ENCODE data around the gene MT1HL1. TPM values are rescaled to one million over a fixed set of nuclear protein-coding genes. Genes with fewer than 3 reads are reported as not detected.

The MT1HL1 gene
- total RNA-seq, 1 experiment from 2014 or later, result not detected

- Histone ChIP-seq H3K4me1 (ENCODE audit: control insufficient read depth in 1 of 2, insufficient read depth in 2 of 2, low read length in 2 of 2) (no peaks in the 10 kb centered on the region), H3K36me3 (ENCODE audit: control insufficient read depth in 1 of 2, insufficient read depth in 2 of 2, low read length in 2 of 2) (no peaks in the 10 kb centered on the region), H3K9me2 (ENCODE audit: insufficient read depth) (no peaks in the 10 kb centered on the region), H3K4me3 (replicated peaks in 1 of 2; ENCODE audit: low read depth in 1 of 2, low read length in 2 of 2) (no peak overlapping the region), H3K79me2 (ENCODE audit: insufficient read depth, low read length) (no peaks in the 10 kb centered on the region), H4K20me1 (ENCODE audit: insufficient read depth) (no peaks in the 10 kb centered on the region), H3K4me2 (ENCODE audit: low read length) (no peak overlapping the region), H3K27me3 (ENCODE audit: insufficient read depth, low read length) (peaks cover 16% of the 10 kb centered on the region; the same call in 1 of the 2 replicates), H3K9ac (ENCODE audit: low read length) (no peak overlapping the region), H3K9me3 (ENCODE audit: control insufficient read depth in 1 of 2, insufficient read depth in 1 of 2, low read depth in 1 of 2, low read length in 2 of 2) (no peaks in the 10 kb centered on the region), H2AFZ (ENCODE audit: low read depth, low read length, poor library complexity, severe bottlenecking) (no peak overlapping the region), H3K27ac (ENCODE audit: low read depth, low read length) (no peak overlapping the region)
- ChIA-PET CTCF (no interaction called here), RAD21 (ENCODE audit: low non-redundant PET in 1 of 2, low total read pairs in 2 of 2, uncharacterized antibody in 2 of 2, unreplicated experiment in 2 of 2) (no interaction called here), POLR2A (no interaction called here)
- no TSS peak for BruUV-seq (replicated peaks)
- TF ChIP-seq ATF3 (IDR thresholded peaks at IDR 0.05) (no peak), POLR2AphosphoS5 (IDR thresholded peaks at IDR 0.05; ENCODE audit: low read depth, low read length) (no peak), SP1 (IDR thresholded peaks at IDR 0.05; ENCODE audit: low read depth) (no peak), EZH2 (IDR thresholded peaks at IDR 0.05) (no peak), CBX3 (IDR thresholded peaks at IDR 0.05; ENCODE audit: low read depth) (no peak), RAD21 (IDR thresholded peaks at IDR 0.05; ENCODE audit: low read depth) (no peak), POLR2A (IDR thresholded peaks at IDR 0.05; ENCODE audit: borderline replicate concordance, extremely low read depth, insufficient read depth, insufficient read length) (no peak), JUND (IDR thresholded peaks at IDR 0.05) (no peak), FOSL1 (IDR thresholded peaks at IDR 0.05; ENCODE audit: low read depth) (no peak)
- TF ChIP-seq, protein P1, sequence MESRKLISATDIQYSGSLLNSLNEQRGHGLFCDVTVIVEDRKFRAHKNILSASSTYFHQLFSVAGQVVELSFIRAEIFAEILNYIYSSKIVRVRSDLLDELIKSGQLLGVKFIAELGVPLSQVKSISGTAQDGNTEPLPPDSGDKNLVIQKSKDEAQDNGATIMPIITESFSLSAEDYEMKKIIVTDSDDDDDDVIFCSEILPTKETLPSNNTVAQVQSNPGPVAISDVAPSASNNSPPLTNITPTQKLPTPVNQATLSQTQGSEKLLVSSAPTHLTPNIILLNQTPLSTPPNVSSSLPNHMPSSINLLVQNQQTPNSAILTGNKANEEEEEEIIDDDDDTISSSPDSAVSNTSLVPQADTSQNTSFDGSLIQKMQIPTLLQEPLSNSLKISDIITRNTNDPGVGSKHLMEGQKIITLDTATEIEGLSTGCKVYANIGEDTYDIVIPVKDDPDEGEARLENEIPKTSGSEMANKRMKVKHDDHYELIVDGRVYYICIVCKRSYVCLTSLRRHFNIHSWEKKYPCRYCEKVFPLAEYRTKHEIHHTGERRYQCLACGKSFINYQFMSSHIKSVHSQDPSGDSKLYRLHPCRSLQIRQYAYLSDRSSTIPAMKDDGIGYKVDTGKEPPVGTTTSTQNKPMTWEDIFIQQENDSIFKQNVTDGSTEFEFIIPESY (IDR thresholded peaks at IDR 0.05; ENCODE audit: extremely low read depth, insufficient replicate concordance, low read length), result no peak
- intact Hi-C loops (cut with micrococcal nuclease), result no loop called here
- no peak for ATAC-seq
- no peak for DNase-seq (ENCODE audit: low read depth, low spot score)
These were observed 725 bp downstream of the MT1HL1 start for GRCh38 chr1:237003516-237003915.

DNA sequence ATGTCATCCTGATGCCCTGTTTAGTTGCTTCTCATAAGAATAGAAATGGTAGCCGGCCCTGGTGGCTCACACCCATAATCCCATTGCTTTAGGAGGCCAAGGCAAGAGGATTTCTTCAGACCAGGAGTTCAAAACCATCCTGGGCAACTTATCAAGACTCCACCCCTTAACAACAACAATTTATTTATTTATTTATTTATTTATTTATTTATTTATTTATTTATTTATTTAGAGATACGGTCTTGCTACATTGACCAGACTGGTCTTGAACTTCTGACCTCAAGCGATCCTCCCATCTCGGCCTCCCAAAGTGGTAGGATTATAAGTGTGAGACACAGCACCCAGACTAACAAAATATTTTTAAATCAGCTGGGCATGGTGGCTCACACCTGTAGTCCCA, 4.0 kb downstream of the MT1HL1 start:
- Histone ChIP-seq H3K4me3 (replicated peaks in 1 of 2; ENCODE audit: low read depth in 1 of 2, low read length in 2 of 2) (no peak overlapping the region), H2AFZ (ENCODE audit: low read depth, low read length, poor library complexity, severe bottlenecking) (no peak overlapping the region), H4K20me1 (ENCODE audit: insufficient read depth) (no peaks in the 10 kb centered on the region), H3K9me3 (ENCODE audit: control insufficient read depth in 1 of 2, insufficient read depth in 1 of 2, low read depth in 1 of 2, low read length in 2 of 2) (no peaks in the 10 kb centered on the region), H3K36me3 (ENCODE audit: control insufficient read depth in 1 of 2, insufficient read depth in 2 of 2, low read length in 2 of 2) (no peaks in the 10 kb centered on the region), H3K4me1 (ENCODE audit: control insufficient read depth in 1 of 2, insufficient read depth in 2 of 2, low read length in 2 of 2) (no peaks in the 10 kb centered on the region), H3K9me2 (ENCODE audit: insufficient read depth) (no peaks in the 10 kb centered on the region), H3K9ac (ENCODE audit: low read length) (no peak overlapping the region), H3K27ac (ENCODE audit: low read depth, low read length) (no peak overlapping the region), H3K79me2 (ENCODE audit: insufficient read depth, low read length) (no peaks in the 10 kb centered on the region), H3K27me3 (ENCODE audit: insufficient read depth, low read length) (peaks cover 11% of the 10 kb centered on the region; the same call in 1 of the 2 replicates), H3K4me2 (ENCODE audit: low read length) (no peak overlapping the region)
- ChIA-PET RAD21 (ENCODE audit: low non-redundant PET in 1 of 2, low total read pairs in 2 of 2, uncharacterized antibody in 2 of 2, unreplicated experiment in 2 of 2) (no interaction called here), POLR2A (no interaction called here), CTCF (no interaction called here)
- no TSS peak for BruUV-seq (replicated peaks)
- DNase-seq (ENCODE audit: low read depth, low spot score) (no peak), ATAC-seq (no peak)
- intact Hi-C loops (cut with micrococcal nuclease), result no loop called here
- no peak for TF ChIP-seq SIN3A (IDR thresholded peaks at IDR 0.05; ENCODE audit: low read depth)
- no peak for TF ChIP-seq ATF3 (IDR thresholded peaks at IDR 0.05)
- TF ChIP-seq CTCF (IDR thresholded peaks at IDR 0.05 in 2 of 3, conservative IDR thresholded peaks at IDR 0.05 in 1 of 3; ENCODE audit: borderline replicate concordance in 1 of 3, insufficient read depth in 1 of 3, low read depth in 2 of 3, low read length in 2 of 3), result no peak
- no peak for TF ChIP-seq CBX3 (IDR thresholded peaks at IDR 0.05; ENCODE audit: low read depth)
- no peak for TF ChIP-seq ZFX (IDR thresholded peaks at IDR 0.05)
- no peak for TF ChIP-seq CEBPB (IDR thresholded peaks at IDR 0.05; ENCODE audit: low read depth)
- TF ChIP-seq TCF7L2 (IDR thresholded peaks at IDR 0.05; ENCODE audit: borderline replicate concordance, extremely low read depth, insufficient read depth, insufficient read length), result no peak
- TF ChIP-seq POLR2A (IDR thresholded peaks at IDR 0.05; ENCODE audit: borderline replicate concordance, extremely low read depth, insufficient read depth, insufficient read length), result no peak
- TF ChIP-seq MAX (IDR thresholded peaks at IDR 0.05), result no peak
- TF ChIP-seq SP1 (IDR thresholded peaks at IDR 0.05; ENCODE audit: low read depth), result no peak
- TF ChIP-seq ELF1 (IDR thresholded peaks at IDR 0.05; ENCODE audit: borderline replicate concordance, low read depth), result no peak
